SK-N-SH (cell line): ENCODE data around the gene RNF166. TPM values are rescaled to one million over a fixed set of nuclear protein-coding genes. Genes with fewer than 3 reads are reported as not detected.

ENCODE experiments used
- CTCF ChIA-PET: fragments of 300-600, 350-600 bp; formaldehyde crosslinking; extraction: SDS; loops from one replicate; lab custom pipeline; 2021; lab: Yijun Ruan, JAX
- POLR2A ChIA-PET: fragments of 350-600 bp; sonication (Branson Sonifier 250); formaldehyde crosslinking; extraction: SDS; loops from one replicate; lab custom pipeline; 2020; ENCODE audit warnings: antibody characterized with exemption, inconsistent platforms; lab: Yijun Ruan, JAX
- DNase-seq: peaks from one replicate; pipeline ENCODE4 v3.0.0; 2012
- H2AFZ ChIP-seq: fragments of 200-600 bp; sonication (generic); 2 replicates; pipeline ENCODE4 v1.8.1; 2016; ENCODE audit warnings: antibody characterized with exemption, mild to moderate bottlenecking, low read depth
- H3F3A ChIP-seq: fragments of 200-600 bp; sonication (generic); replicated peaks from 2 replicates; pipeline ENCODE3; 2016; ENCODE audit warnings: antibody characterized with exemption, mild to moderate bottlenecking; ENCODE audit not compliant: insufficient read depth
- H3K27ac ChIP-seq, 2 experiments: fragments of 200-500 bp in 1 of 2; fragments of 200-600 bp in 1 of 2; sonication (Bioruptor generic) in 1 of 2; sonication (generic), shearing (Covaris generic) in 1 of 2; 2 replicates each; pipeline versions ENCODE4 v1.5.1 to v1.6.1; 2014 to 2016; ENCODE audit warnings: low read depth in 2 of 2, inconsistent platforms in 1 of 2, low read length in 1 of 2, mild to moderate bottlenecking in 1 of 2, mixed read lengths in 1 of 2
- H3K27me3 ChIP-seq: fragments of 200-600 bp; sonication (generic), shearing (Covaris generic); 2 replicates; pipeline ENCODE4 v1.6.1; 2016; ENCODE audit warnings: mixed run types; ENCODE audit not compliant: insufficient read depth
- H3K36me3 ChIP-seq, 2 experiments: fragments of 200-500 bp in 1 of 2; fragments of 200-600 bp in 1 of 2; sonication (Bioruptor generic) in 1 of 2; sonication (generic) in 1 of 2; replicated peaks in 1 of 2; 2 replicates each; pipeline versions ENCODE3 to v1.5.1; 2014 to 2016; ENCODE audit warnings: low read length in 1 of 2, mild to moderate bottlenecking in 1 of 2; ENCODE audit not compliant: insufficient read depth in 2 of 2, control insufficient read depth in 1 of 2
- H3K4me1 ChIP-seq, 2 experiments: fragments of 200-500 bp in 1 of 2; fragments of 200-600 bp in 1 of 2; sonication (Bioruptor generic) in 1 of 2; sonication (generic), shearing (Covaris generic) in 1 of 2; 2 replicates each; pipeline versions ENCODE4 v1.5.1 to v1.6.1; 2014 to 2016; ENCODE audit warnings: low read depth in 1 of 2, low read length in 1 of 2, mixed run types in 1 of 2; ENCODE audit not compliant: insufficient read depth in 2 of 2, control insufficient read depth in 1 of 2
- H3K4me2 ChIP-seq: fragments of 200-600 bp; sonication (generic), shearing (Covaris generic); 2 replicates; pipeline ENCODE4 v1.6.1; 2017; ENCODE audit warnings: mixed run types
- H3K4me3 ChIP-seq, 2 experiments: fragments of 200-500 bp in 1 of 2; fragments of 200-600 bp in 1 of 2; sonication (Bioruptor generic) in 1 of 2; sonication (generic), shearing (Covaris generic) in 1 of 2; 2 replicates each; pipeline versions ENCODE4 v1.5.1 to v1.8.1; 2014 to 2016; ENCODE audit warnings: low read depth in 2 of 2, inconsistent platforms in 1 of 2, low read length in 1 of 2, mild to moderate bottlenecking in 1 of 2, mixed read lengths in 1 of 2, moderate library complexity in 1 of 2
- H3K79me2 ChIP-seq: fragments of 200-600 bp; sonication (generic); 2 replicates; pipeline ENCODE4 v1.8.1; 2017; ENCODE audit warnings: mild to moderate bottlenecking; ENCODE audit not compliant: insufficient read depth
- H3K9ac ChIP-seq: fragments of 200-600 bp; sonication (generic); 2 replicates; pipeline ENCODE4 v1.6.1; 2017; ENCODE audit warnings: mixed run types
- H3K9me2 ChIP-seq: fragments of 200-600 bp; sonication (generic); 2 replicates; pipeline ENCODE4 v1.6.1; 2017; ENCODE audit warnings: mixed run types
- H3K9me3 ChIP-seq: fragments of 200-600 bp; sonication (generic); 2 replicates; pipeline ENCODE4 v1.6.1; 2017; ENCODE audit warnings: mixed run types, mild to moderate bottlenecking, moderate library complexity
- H4K20me1 ChIP-seq: fragments of 200-600 bp; sonication (generic); 2 replicates; pipeline ENCODE4 v1.6.1; 2017; ENCODE audit warnings: mild to moderate bottlenecking, mixed run types; ENCODE audit not compliant: insufficient read depth
- ELF1 ChIP-seq: IDR thresholded peaks from 2 replicates; pipeline ENCODE4 v1.4.0; 2012
- EP300 ChIP-seq, 2 experiments: IDR thresholded peaks; 2 replicates each; pipeline versions ENCODE4 v1.4.0 to v1.6.1; 2012; ENCODE audit warnings: borderline replicate concordance in 1 of 2, low read depth in 1 of 2, low read length in 1 of 2
- EZH2phosphoT487 ChIP-seq: fragments of 200-600 bp; sonication (generic); IDR thresholded peaks from 2 replicates; pipeline ENCODE4 v1.6.1; 2017; ENCODE audit warnings: low read depth, mixed run types, mild to moderate bottlenecking, antibody characterized with exemption, moderate library complexity, borderline replicate concordance
- IRF3 ChIP-seq: fragments of 150-350 bp; IDR thresholded peaks from 2 replicates; pipeline ENCODE4 v1.6.1; 2016; ENCODE audit warnings: mild to moderate bottlenecking, low read depth, low read length
- JUND ChIP-seq: IDR thresholded peaks from 2 replicates; pipeline ENCODE4 v1.4.0; 2012
- MXI1 ChIP-seq: IDR thresholded peaks from 2 replicates; pipeline ENCODE4 v1.6.1; 2012; ENCODE audit warnings: mild to moderate bottlenecking, low read depth, low read length, improper control_type of control experiment
- RCOR1 ChIP-seq: fragments of 150-350 bp; IDR thresholded peaks from 2 replicates; pipeline ENCODE4 v1.6.1; 2017; ENCODE audit warnings: antibody characterized with exemption, low read length
- RXRA ChIP-seq: IDR thresholded peaks from 2 replicates; pipeline ENCODE4 v1.4.0; 2012; ENCODE audit warnings: low read depth, mild to moderate bottlenecking, borderline replicate concordance
- TAF1 ChIP-seq: IDR thresholded peaks from 2 replicates; pipeline ENCODE4 v1.6.1; 2012; ENCODE audit warnings: low read depth, mild to moderate bottlenecking, low read length, moderate library complexity, borderline replicate concordance
- YY1 ChIP-seq: IDR thresholded peaks from 2 replicates; pipeline ENCODE4 v1.4.0; 2012; ENCODE audit warnings: low read depth, mild to moderate bottlenecking
- WGBS: methylation state at CpG from one replicate; pipeline ENCODE4 v1.1.6; 2017; ENCODE audit warnings: low lambda C conversion rate; 5-methylcytosine and 5-hydroxymethylcytosine counted together
- polyA plus RNA-seq, 3 experiments: library from polyadenylated mRNA; depleted of rRNA; stranded (reverse); fragments of >200 nt; gene quantifications; 2 replicates each; pipeline ENCODE4 v1.2.3, GENCODE V29; 2012
- TF ChIP-seq, protein P1 (sequence below): IDR thresholded peaks from 2 replicates; pipeline ENCODE4 v1.4.0; 2012; ENCODE audit warnings: low read depth
- TF ChIP-seq, protein P2 (sequence below): fragments of 200-600 bp; sonication (generic); IDR thresholded peaks from 2 replicates; pipeline ENCODE4 v1.6.1; 2017; ENCODE audit warnings: antibody characterized with exemption, mild to moderate bottlenecking, moderate library complexity

Gene RNF166
- polyA plus RNA-seq, 1 of the 3 experiments (the other 2 are of a cell fraction), result 17.2 TPM

DNA sequence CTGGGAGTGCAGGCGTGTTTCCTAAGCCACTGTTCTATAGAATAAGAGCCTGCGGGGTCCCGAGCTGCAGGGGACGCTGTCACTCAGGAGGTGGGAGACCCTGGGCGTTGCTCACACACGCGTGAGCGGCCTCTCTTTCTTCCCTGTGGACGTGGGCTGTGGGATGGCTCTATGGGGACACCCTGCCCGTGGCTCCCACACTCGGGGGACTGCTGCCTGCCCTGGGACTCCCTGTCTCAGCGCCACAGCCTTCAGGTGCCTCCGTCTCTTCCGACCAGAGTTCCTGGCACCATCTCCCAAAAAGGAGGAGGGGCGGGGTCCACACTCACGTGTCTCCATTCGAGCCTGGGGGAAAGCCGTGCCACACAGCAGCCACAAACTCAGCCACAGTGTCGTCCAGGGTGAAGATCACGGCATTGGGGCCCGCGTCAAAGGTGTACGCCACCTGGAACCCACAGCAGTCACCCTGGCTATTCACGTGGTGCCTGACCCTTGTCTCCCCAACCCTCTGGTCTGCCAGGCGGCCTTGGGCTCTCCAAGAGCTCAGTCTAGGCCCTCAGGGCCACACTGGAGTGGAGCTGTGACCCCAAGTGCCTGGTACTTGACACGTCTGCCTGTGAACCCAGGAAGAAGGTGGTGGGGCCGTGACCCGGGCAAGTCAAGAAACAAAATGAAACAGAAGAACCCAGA is 51.7 kb downstream of the RNF166 start (continued):
- TF ChIP-seq MXI1, result no peak
- TF ChIP-seq, all 33 proteins: peak for 0

DNA sequence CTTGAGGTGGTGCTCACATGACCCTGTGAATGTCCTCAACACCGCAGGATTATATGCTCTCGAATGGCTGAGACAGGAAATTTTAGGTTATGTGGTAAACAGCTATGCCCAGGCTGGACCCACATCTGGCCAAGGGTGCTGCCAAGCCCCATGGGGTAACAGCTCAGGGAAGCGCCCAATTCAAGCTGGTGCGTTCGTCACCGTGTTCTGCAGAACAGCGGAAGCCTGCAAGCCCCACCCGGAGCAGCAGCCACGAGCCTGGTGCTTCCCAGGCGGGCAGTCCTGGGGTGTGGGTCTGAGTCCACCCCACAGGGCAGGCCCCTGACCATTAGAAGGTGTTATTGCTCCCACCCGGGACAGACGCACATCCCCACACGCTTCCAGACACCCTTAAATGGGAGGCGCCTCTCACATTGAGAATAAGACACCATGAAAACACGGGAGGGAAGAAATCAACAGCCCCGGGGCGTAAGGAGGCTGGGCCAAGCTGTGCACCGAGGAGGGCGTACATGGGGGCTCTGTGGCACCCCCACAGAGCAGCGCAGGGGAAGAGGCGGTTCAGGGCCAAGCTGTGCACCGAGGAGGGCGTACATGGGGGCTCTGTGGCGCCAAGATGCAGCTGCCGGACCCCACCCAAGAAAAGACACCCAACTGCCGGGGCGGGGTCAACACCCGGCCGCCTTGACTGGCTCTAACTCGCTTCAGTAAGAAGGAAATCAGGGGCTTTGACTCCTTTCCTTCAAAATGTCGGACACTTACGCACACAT is 52.4 kb downstream of the RNF166 start:
- Histone ChIP-seq H3K27ac (no peak overlapping the region), H3K4me3 (no peak overlapping the region), H3K9ac (no peak overlapping the region), H3K79me2 (no peaks in the 10 kb centered on the region), H3K9me3 (no peaks in the 10 kb centered on the region), H3F3A (no peaks in the 10 kb centered on the region), H3K4me2 (no peak overlapping the region), H3K27me3 (no peaks in the 10 kb centered on the region), H4K20me1 (no peaks in the 10 kb centered on the region), H3K9me2 (no peaks in the 10 kb centered on the region), H3K36me3 (peaks cover 0 to 8% of the 10 kb centered on the region in 2 experiments), H3K4me1 (peaks cover 4 to 10% of the 10 kb centered on the region in 2 experiments; a peak in 2 of 4 replicates), H2AFZ (no peak overlapping the region)
- CTCF ChIA-PET, result interaction anchor here (1.2 kb wide), 1 partner anchor 27 kb away, joined by 3 read pairs; no protein-coding TSS in a partner anchor
- POLR2A ChIA-PET, result no interaction called here
- WGBS, result 86% methylated on average over 22 of the region's 32 CpGs
- TF ChIP-seq ELF1, result no peak
- no peak for TF ChIP-seq RCOR1
- TF ChIP-seq EP300 (IDR thresholded peaks at IDR 0.05; ENCODE audit: borderline replicate concordance in 1 of 2, low read depth in 1 of 2, low read length in 1 of 2), result no peak
- no peak for TF ChIP-seq JUND
- TF ChIP-seq RXRA, result no peak
- TF ChIP-seq IRF3, result no peak
- no peak for TF ChIP-seq TAF1
- DNase-seq, result no peak

GRCh38 chr16:88653101-88653500 is 53.1 kb downstream of the RNF166 start:
- no peaks in the 10 kb centered on the region for H4K20me1 ChIP-seq
- ChIA-PET CTCF (interaction anchor here (0.8 to 1.2 kb wide), 2 partner anchors 28 to 85 kb away, joined by 3 read pairs; no protein-coding TSS in a partner anchor), POLR2A (no interaction called here)
- no peaks in the 10 kb centered on the region for H3F3A ChIP-seq
- TF ChIP-seq EZH2phosphoT487, result no peak
- TF ChIP-seq, protein P1, sequence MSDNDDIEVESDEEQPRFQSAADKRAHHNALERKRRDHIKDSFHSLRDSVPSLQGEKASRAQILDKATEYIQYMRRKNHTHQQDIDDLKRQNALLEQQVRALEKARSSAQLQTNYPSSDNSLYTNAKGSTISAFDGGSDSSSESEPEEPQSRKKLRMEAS, result no peak
- TF ChIP-seq MXI1, result no peak
- TF ChIP-seq, protein P2, sequence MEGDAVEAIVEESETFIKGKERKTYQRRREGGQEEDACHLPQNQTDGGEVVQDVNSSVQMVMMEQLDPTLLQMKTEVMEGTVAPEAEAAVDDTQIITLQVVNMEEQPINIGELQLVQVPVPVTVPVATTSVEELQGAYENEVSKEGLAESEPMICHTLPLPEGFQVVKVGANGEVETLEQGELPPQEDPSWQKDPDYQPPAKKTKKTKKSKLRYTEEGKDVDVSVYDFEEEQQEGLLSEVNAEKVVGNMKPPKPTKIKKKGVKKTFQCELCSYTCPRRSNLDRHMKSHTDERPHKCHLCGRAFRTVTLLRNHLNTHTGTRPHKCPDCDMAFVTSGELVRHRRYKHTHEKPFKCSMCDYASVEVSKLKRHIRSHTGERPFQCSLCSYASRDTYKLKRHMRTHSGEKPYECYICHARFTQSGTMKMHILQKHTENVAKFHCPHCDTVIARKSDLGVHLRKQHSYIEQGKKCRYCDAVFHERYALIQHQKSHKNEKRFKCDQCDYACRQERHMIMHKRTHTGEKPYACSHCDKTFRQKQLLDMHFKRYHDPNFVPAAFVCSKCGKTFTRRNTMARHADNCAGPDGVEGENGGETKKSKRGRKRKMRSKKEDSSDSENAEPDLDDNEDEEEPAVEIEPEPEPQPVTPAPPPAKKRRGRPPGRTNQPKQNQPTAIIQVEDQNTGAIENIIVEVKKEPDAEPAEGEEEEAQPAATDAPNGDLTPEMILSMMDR, result no peak
- TF ChIP-seq YY1, result no peak
- no peak for TF ChIP-seq JUND
- H3K27me3 ChIP-seq, result no peaks in the 10 kb centered on the region
- no peaks in the 10 kb centered on the region for H3K79me2 ChIP-seq
- no peaks in the 10 kb centered on the region for H3K9me2 ChIP-seq
- DNase-seq, result no peak
- peaks cover 4 to 10% of the 10 kb centered on the region in 2 experiments; a peak in 2 of 4 replicates for H3K4me1 ChIP-seq
- H3K4me2 ChIP-seq, result no peak overlapping the region
- no peaks in the 10 kb centered on the region for H3K9me3 ChIP-seq
- H3K9ac ChIP-seq, result no peak overlapping the region
- H2AFZ ChIP-seq, result no peak overlapping the region
- no peak overlapping the region for H3K4me3 ChIP-seq
- peaks cover 0 to 8% of the 10 kb centered on the region in 2 experiments for H3K36me3 ChIP-seq
- no peak overlapping the region for H3K27ac ChIP-seq
- WGBS, result 95% methylated on average over 7 of the region's 13 CpGs
